ENCODE results near the gene ST6GALNAC1. TPM values are rescaled to one million over a fixed set of nuclear protein-coding genes. Genes with fewer than 3 reads are reported as not detected.

Gene ST6GALNAC1
- total RNA-seq, 1 experiment from 2014 or later: not detected

GRCh38 chr17:76586741-76587487, 56.6 kb downstream of the ST6GALNAC1 start:
- POLR2A ChIA-PET: interaction anchor here (1.4 to 8.0 kb wide), 5 partner anchors 10 to 85 kb away, joined by 6 to 171 read pairs (median 8); no protein-coding TSS in a partner anchor
- intact Hi-C loops (cut with micrococcal nuclease): loop anchor here (1.0 kb wide), 1 partner anchor 64 kb away; no protein-coding TSS in a partner anchor

GRCh38 chr17:76585649-76586593, 57.6 kb downstream of the ST6GALNAC1 start, which contains the start of gene ST6GALNAC2:
Gene ST6GALNAC2 (minus strand): TSS chr17:76585860. CDS start chr17:76585808, 52 bp downstream.
- Mint-ChIP-seq H3K9me3 (ENCODE audit: unreplicated experiment) (no peaks in the 10 kb centered on the region), H3K27ac (ENCODE audit: low read depth, unreplicated experiment) (no peak within 1 kb of the TSS), H3K4me3 (ENCODE audit: unreplicated experiment) (peak within 1 kb of the TSS; percentile 74), H3K4me1 (ENCODE audit: insufficient read depth, unreplicated experiment) (peaks cover 11% of the 10 kb centered on the region), H3K27me3 (ENCODE audit: insufficient read depth, unreplicated experiment) (no peaks in the 10 kb centered on the region), H3K36me3 (ENCODE audit: insufficient read depth, unreplicated experiment) (peaks cover 5% of the 10 kb centered on the region)
- peak; percentile 72 for DNase-seq (ENCODE audit: unreplicated experiment)
- POLR2A ChIA-PET: interaction anchor here (0.6 to 8.0 kb wide), 18 partner anchors 8 to 714 kb away, joined by 3 to 171 read pairs (median 4); partner anchors contain the start of genes METTL23, PRPSAP1 and UBE2O
- TF ChIP-seq CTCF (IDR thresholded peaks at IDR 0.05; ENCODE audit: unreplicated experiment): peak; percentile 58
- no TSS peak for BruUV-seq (replicated peaks)
- intact Hi-C loops (cut with micrococcal nuclease): loop anchor here (1.0 kb wide), 1 partner anchor 63 kb away; no protein-coding TSS in a partner anchor
- CTCF ChIA-PET: interaction anchor here (0.6 to 2.5 kb wide), 13 partner anchors 8 to 95 kb away, joined by 3 to 14 read pairs (median 5); no protein-coding TSS in a partner anchor

More at GRCh38 chr17:76586741-76587487, 56.6 kb downstream of the ST6GALNAC1 start:
- no peak for DNase-seq (ENCODE audit: unreplicated experiment)
- BruUV-seq (replicated peaks): no TSS peak
- Mint-ChIP-seq H3K27me3 (ENCODE audit: insufficient read depth, unreplicated experiment) (no peaks in the 10 kb centered on the region), H3K36me3 (ENCODE audit: insufficient read depth, unreplicated experiment) (peaks cover 5% of the 10 kb centered on the region), H3K4me1 (ENCODE audit: insufficient read depth, unreplicated experiment) (peaks cover 11% of the 10 kb centered on the region), H3K4me3 (ENCODE audit: unreplicated experiment) (peak overlapping the region; percentile 55), H3K27ac (ENCODE audit: low read depth, unreplicated experiment) (no peak overlapping the region), H3K9me3 (ENCODE audit: unreplicated experiment) (no peaks in the 10 kb centered on the region)
- TF ChIP-seq CTCF (IDR thresholded peaks at IDR 0.05; ENCODE audit: unreplicated experiment): no peak
- CTCF ChIA-PET: interaction anchor here (0.6 to 2.5 kb wide), 12 partner anchors 9 to 94 kb away, joined by 3 to 14 read pairs (median 4); no protein-coding TSS in a partner anchor

GRCh38 chr17:76585033-76585648, 58.4 kb downstream of the ST6GALNAC1 start:
- H3K4me3 Mint-ChIP-seq (ENCODE audit: unreplicated experiment): peak overlapping the region; percentile 74
- TSS peak; percentile 30 for BruUV-seq (replicated peaks)
- H3K27me3 Mint-ChIP-seq (ENCODE audit: insufficient read depth, unreplicated experiment): no peaks in the 10 kb centered on the region
- no peak for TF ChIP-seq CTCF (IDR thresholded peaks at IDR 0.05; ENCODE audit: unreplicated experiment)
- intact Hi-C loops (cut with micrococcal nuclease): no loop called here
- ChIA-PET POLR2A (interaction anchor here (0.6 to 8.0 kb wide), 20 partner anchors 9 to 232 kb away, joined by 3 to 171 read pairs (median 5); partner anchors contain the start of genes PRPSAP1 and UBE2O), CTCF (interaction anchor here (0.6 to 2.5 kb wide), 14 partner anchors 10 to 637 kb away, joined by 3 to 14 read pairs (median 4); no protein-coding TSS in a partner anchor)
- H3K27ac Mint-ChIP-seq (ENCODE audit: low read depth, unreplicated experiment): no peak overlapping the region
- H3K4me1 Mint-ChIP-seq (ENCODE audit: insufficient read depth, unreplicated experiment): peaks cover 11% of the 10 kb centered on the region
- H3K36me3 Mint-ChIP-seq (ENCODE audit: insufficient read depth, unreplicated experiment): peaks cover 5% of the 10 kb centered on the region
- no peaks in the 10 kb centered on the region for H3K9me3 Mint-ChIP-seq (ENCODE audit: unreplicated experiment)
- peak; percentile 45 for DNase-seq (ENCODE audit: unreplicated experiment)

All from MCF 10A (cell line).